Right renal cortex interstitium (tissue), 3 donors: ENCODE data around the gene CNRIP1. TPM values are rescaled to one million over a fixed set of nuclear protein-coding genes. Genes with fewer than 3 reads are reported as not detected.
"Not testable (repeated sequence)": the region's sequence is repeated elsewhere in the genome, so short reads cannot be mapped to it uniquely, and the experiment has no call there.

Experiments used
- DNase-seq, 3 donors: peaks; one replicate each; pipeline ENCODE4 v3.0.0-alpha.2; 2013; ENCODE audit warnings: low read depth in 3 of 3, low spot score in 2 of 3
- polyA plus RNA-seq, 3 donors: library from polyadenylated mRNA; unstranded; fragments of 120-200 nt; gene quantifications; one replicate each; pipeline ENCODE4 v1.2.1, GENCODE V29; 2013; ENCODE audit not compliant: insufficient read length in 3 of 3

The CNRIP1 gene, protein sequence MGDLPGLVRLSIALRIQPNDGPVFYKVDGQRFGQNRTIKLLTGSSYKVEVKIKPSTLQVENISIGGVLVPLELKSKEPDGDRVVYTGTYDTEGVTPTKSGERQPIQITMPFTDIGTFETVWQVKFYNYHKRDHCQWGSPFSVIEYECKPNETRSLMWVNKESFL
- 10 to 100 TPM; 23.8 to 26.0 (median 24.2) TPM for polyA plus RNA-seq

DNA sequence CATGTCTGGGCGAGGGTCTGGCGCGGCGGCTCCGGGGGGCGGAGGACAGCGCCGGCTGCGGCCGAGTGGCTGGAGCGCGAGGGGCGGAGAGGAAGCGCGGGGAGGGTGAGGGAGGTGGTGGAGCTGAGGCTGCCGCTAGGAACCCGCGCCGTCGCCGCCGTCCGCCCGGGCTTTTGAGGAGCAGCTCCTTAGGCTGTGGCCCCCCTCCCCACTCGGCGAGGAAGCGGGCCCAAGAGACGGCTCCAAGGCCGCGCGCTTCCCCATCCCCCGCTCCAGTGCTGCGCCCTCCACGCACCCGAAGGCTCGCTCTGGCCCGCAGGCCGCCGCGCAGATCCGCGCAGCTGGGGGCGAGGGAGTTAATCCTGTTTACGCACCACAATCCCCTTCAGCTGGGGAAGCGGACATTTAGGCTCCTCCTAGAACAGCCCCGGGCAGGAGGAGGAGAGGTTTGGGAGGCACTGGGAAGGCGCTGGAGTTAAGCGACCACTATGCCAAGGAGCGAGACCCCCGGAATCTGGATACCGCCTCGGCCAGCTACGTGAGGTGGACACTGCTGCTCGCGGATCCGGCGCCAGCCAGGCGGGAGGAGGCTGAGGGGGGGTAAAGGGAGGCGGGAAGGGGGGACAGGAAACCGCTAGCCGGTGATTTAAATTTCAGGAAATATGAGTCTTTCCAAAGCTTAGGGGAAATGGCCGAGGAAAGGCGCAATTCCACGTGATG lies at the start of gene CNRIP1:
Gene CNRIP1, minus strand, starts transcription at position 552 of the 720 bp plus-strand sequence. Its CDS starts 549 bp downstream, at position 3.
- peak; percentile 50 to 59 (median 55) for DNase-seq

DNA sequence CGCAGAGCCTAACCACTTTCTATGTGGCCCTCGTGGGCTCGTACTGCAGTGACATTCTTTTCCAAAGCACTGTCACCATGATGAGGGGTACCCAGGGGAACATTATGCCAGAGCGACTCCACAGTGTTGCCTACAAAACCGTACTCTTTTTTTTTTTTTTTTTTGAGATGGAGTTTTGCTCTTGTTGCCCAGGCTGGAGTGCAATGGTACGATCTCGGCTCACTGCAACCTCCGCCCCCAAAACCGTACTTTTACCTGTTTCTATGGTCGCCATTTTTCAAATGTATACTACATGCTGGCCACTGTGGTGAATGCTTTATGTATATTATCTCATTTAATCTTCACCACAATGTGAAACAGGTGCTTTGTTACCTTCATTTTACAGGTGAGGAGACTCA lies 49.6 kb upstream of the CNRIP1 start:
- DNase-seq = no peak

DNA sequence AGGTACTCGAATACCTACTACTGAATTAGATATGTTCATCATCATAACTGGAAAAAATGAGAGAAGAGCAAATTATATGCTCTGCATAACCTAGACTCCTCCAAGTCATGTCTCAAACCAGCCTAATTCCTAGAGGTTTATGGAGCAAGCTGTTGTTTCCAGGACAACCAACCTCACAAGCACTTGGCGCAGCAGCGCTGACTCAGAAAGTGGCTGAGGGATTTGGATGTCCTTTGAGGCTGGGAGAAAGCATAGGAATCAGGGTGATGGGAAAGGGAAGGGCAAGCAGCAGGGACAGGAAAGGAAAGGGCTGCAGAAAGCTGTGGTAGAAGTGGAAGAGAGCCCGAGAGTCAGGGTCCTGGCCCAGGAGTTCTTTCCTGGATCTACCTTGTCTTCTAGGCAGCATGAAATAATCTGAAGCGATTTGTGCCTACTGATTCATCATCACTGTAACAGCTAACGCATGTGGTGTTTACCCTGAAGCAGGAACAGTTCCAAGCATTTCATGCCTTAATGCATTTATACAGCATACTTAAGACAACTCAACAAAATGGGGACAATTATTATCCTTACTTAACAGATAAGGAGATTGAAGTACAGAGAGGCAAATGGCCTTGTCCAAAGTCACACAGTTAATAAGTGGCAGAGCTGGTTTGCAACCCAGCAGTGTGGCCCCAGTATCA lies 49.0 kb upstream of the CNRIP1 start:
- DNase-seq = peak in 2 of 3 donors; percentile 16 to 50

DNA sequence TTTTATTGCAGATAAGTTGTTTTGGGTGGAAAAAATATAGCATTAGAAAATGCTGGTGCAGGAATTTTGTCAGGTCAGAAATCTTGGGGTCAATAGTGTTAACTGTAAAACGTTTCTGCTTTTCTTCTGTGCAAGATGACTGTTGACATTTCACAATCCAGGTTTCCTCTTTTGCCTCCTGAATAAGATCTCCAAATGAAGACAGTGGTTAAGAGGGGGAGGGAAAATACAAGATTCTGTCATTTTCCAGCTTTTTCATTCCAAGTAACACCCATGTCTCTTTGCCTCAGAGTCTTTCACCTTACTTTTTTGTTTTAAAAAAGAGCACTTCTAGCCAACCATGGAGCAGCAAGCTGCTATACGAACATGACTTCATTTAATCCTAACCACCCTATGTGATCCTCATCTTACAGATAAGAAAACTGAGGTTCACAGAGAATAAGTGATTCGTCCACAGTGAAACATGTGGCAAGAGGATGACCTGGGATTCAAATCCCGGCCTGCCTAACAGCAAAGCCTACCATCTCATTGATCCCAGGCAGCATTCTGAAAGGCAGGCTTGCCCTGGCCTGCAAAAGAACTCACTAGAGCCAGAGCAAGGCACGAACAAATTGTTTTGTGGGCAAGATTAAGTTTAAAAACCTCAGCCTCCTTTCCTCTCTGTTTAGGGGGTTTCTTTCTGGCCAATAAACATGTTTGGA lies 48.4 kb upstream of the CNRIP1 start:
- no peak for DNase-seq

DNA sequence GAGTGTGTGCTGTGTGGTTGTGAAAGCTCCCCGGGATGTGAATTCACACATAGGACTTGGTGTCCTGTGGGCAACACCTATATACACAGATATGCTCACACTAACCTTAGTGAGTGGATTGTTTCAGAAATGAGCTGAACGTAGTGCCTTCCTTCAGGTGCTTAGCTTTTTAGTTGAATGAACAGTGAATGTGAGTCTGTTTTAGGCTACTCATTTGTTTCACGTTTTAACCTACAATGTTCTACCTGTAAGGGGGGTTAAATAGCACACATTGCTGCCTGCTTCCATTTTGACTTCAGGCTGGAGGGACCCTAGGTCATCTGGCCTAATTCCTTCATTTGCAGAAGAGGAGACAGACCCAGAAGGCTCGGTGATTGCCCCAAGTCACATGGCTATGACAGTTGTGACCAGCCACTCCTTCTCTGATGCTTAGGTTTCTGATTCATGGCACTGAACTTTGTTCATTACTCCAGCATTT lies 46.4 kb upstream of the CNRIP1 start:
- DNase-seq = no peak

GRCh38 chr2:68365087-68365486 lies 45.3 kb upstream of the CNRIP1 start, which contains the start of gene PLEK:
Gene PLEK (plus strand): TSS chr2:68365282. CDS start chr2:68365352, 70 bp downstream.
- no peak for DNase-seq

GRCh38 chr2:68363721-68364120 lies 44.0 kb upstream of the CNRIP1 start:
- DNase-seq = no peak

DNA sequence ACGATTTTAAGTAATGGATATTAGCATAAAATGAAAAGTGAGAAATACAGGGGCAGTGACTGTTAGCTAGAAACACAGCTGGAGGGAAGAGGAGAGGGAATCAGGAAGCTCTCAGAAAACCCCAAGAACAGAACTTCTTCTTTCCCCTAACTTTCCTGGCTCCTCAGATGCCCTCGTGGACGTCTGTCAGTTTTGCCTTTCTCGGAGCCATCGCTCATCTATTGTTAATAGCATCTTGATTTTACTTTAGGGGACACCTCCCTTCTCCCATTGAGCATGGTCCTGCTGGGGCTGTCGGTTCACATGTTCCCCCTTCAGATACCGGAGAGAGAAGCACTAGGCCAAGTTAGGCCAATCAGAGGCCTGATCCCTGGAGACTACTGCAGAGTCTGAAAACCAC lies 43.0 kb upstream of the CNRIP1 start:
- DNase-seq = no peak

DNA sequence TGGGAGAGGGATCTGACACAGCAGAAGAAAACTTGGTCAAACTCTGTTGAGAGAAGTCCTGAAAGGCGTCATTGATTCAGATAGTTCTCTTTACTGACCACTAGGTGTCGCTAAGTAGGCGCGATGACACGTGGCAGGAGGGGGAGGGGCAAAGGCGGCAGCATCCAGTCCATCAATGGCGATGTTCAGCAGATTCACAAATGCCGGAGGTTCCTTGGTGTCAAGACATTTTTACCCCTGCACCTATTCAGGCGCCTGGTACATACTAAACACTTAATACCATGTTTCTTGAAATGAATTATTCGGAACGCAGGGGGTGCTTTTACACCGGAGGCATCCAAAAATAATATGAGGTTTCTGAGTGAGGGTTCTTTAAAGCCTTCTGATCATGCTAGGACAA lies 42.3 kb upstream of the CNRIP1 start:
- DNase-seq = peak in 2 of 3 donors; percentile 9 to 38

- DNase-seq = no peak
Measured at GRCh38 chr2:68359889-68360288, 40.1 kb upstream of the CNRIP1 start.

DNA sequence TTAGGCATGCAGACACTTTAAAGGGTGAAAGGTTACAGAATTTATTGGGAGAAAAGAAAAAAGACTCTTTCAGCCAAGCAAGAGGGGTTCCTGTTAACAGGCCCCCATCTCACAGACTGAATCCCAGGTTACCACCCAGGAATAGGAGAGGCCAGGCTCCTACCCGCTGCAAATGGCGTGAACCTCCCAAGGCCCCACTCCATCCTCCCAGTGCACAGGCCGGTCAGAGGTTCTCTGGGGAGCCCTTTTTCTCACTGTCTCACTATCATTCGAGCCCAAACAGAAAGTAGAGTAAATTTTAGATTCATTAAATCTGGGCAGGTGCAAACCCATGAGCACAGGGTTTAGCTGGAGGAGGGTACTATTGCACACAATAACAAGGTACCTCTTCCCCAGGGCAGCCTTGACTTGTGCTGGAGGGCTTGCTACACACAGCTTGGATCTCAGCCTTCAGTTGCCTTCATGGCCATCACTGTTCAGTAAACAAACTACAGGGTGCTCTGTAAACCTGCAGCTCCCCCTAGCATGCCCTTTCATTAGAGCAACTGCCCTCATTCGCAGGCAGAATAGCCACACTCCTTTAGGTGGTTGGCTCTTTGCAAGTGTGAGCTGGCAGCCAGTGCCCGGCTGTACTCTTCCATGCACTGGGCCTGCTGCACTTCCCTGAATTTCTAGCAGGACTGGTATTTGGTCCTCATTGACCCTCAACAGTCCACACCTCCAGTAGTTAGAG lies 38.0 kb upstream of the CNRIP1 start:
- no peak for DNase-seq

DNA sequence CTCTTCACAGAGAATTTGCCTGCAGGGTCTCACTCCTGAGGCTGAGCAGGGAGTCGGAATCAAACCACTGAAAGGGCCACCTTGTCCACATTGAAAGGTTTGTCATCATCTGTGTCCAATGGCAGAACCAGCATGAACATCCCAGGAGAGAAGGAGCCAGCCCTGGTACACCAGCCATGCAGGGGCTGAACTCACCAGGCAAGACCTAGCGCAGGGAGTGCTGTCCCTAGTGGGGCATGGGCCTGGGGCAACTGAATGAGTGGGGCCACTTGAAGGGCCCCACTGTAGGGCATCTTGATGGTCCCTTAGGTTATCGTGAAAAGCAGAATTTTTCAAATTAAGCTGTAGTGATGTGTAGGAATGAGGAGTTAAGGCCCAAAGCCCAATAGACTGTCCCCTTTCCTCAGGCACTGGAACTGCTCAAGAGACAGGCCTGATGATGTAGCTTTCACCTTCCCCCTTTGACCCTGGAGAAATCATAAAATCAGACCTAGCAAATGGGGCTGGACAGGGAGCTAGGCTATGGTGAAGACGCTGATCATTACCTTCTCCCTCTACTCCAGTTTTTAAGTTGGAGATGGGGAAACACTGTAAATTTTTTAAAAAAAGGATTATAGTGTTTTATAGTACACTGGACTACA lies 37.0 kb upstream of the CNRIP1 start:
- DNase-seq = no peak

GRCh38 chr2:68352651-68353391 lies 33.1 kb upstream of the CNRIP1 start:
- no peak for DNase-seq

- DNase-seq = no peak
Measured at GRCh38 chr2:68351997-68352396, 32.2 kb upstream of the CNRIP1 start.

DNA sequence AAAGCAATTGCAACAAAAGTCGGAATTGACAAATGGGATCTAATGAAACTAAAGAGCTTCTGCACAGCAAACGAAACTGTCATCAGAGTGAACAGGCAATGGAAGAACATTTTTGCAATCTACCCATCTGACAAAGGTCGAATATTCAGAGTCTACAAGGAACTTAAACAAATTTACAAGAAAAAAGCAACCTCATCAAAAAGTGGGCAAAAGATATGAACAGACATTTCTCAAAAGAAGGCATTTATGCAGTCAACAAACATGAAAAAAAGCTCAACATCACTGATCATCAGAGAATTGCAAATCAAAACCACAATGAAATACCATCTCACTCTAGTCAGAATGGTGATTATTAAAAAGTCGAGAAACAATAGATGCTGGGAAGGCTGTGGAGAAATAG lies 29.3 kb upstream of the CNRIP1 start:
- DNase-seq = not testable (repeated sequence)

DNA sequence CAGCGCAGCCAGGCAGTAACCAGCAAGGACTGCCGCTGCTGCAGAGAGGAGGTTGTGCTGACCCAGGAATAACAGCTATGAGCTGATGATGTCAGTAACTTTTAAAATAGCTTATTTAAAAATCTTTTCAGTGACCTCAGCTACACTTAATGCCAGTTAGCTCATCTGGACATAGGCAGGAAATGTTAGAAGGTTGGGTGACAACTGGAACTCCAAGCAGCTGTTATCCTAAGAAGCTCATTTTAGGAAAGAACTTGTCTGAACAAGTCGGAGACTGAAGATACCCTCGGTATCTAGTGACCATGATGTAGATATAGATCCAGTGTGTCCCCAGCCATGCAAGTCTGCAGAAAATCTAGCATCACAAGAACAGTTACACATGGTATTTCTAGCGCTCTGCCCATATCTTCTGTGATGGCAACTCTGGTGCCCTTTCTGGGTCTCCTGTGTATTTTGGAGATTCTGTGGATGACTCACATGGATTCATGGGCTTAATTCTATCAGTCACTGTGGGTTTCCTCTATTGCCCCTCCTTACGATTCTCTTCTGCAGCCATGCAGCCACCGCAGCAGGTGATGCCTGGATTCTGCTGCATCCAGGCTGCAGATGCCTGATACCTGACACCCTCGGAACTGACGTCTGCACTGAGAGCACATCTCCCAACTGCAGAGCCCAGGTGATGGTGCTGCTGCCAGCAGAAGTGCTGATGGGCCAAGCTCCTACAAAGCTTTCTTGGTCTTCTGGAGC lies 25.6 kb upstream of the CNRIP1 start:
- DNase-seq = no peak

DNA sequence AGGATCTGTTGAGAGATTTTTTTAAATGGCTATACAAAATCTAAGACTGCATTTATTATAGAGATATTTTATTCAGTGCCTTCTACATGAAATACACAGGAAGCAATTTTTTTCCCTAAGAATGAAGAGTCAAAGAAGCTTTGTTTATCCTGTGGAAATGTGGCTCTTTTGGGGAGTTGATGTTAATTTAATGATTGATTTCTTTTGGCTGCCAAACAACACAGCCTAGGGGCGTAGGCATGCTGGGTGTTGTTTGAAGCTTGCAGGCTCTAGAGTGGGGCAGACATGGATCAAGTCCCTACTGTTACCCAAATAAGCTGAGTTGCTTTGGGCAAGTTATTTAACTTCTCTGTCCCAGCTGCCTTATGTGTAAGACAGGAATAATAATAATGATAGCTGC lies 24.3 kb upstream of the CNRIP1 start:
- no peak for DNase-seq

DNA sequence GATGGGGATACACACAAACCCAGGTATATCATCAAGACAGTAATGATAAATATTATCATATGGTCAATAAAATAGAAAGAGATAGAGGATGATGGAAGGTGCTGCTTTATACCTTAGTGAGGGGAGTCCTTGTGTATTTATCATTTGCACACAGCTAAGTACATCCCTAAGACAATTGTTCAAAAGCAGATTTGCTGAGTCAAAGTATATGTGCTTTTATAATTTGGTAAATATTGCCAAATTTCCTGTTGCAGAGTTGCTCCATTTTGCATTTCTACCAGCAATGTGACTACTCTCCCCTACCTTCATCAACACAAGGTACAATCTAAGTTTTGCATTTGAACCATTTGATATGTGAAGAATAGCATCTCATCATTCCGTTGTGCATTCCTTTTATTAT lies 22.7 kb upstream of the CNRIP1 start:
- no peak for DNase-seq
